GM19467 (cell line): Measurements from ENCODE around the gene CHADL.
A peak's percentile ranks its signal among the peaks of the same experiment; 100 is the strongest.

ENCODE experiments used
- ATAC-seq: cut with Tn5 transposase; IDR thresholded peaks from one replicate; pipeline ENCODE4 v1.9.1; 2021; ENCODE audit warnings: mild to moderate bottlenecking, moderate library complexity; ENCODE audit not compliant: unreplicated experiment

Gene CHADL

GRCh38 chr22:41231369-41231768 lies 9.4 kb downstream of the CHADL start:
- no peak for ATAC-seq

GRCh38 chr22:41230401-41230785 lies 10.3 kb downstream of the CHADL start:
- ATAC-seq = no peak

GRCh38 chr22:41229730-41230400 lies 10.9 kb downstream of the CHADL start:
- ATAC-seq = no peak

- no peak for ATAC-seq
Observed at GRCh38 chr22:41229215-41229614, 11.5 kb downstream of the CHADL start.

GRCh38 chr22:41226723-41227655 lies 13.7 kb downstream of the CHADL start:
- ATAC-seq = no peak

GRCh38 chr22:41223535-41223934 lies 17.2 kb downstream of the CHADL start:
- no peak for ATAC-seq

GRCh38 chr22:41222846-41223507 lies 17.8 kb downstream of the CHADL start:
- no peak for ATAC-seq

GRCh38 chr22:41217553-41218157 lies 23.1 kb downstream of the CHADL start:
- ATAC-seq = no peak

- no peak for ATAC-seq
Observed at GRCh38 chr22:41216984-41217383, 23.7 kb downstream of the CHADL start.

- ATAC-seq = no peak
Observed at GRCh38 chr22:41215926-41216325, 24.8 kb downstream of the CHADL start.

- ATAC-seq = no peak
Observed at GRCh38 chr22:41215409-41215808, 25.3 kb downstream of the CHADL start.

- ATAC-seq = no peak
Observed at GRCh38 chr22:41206719-41207118, 34.0 kb downstream of the CHADL start.

- peak; percentile 95 for ATAC-seq
Observed at GRCh38 chr22:41204992-41205900, 35.5 kb downstream of the CHADL start, which contains the start of gene L3MBTL2. TSS of gene L3MBTL2 (plus strand) at chr22:41205312. CDS start at chr22:41205363, 51 bp downstream.

GRCh38 chr22:41204066-41204465 lies 36.7 kb downstream of the CHADL start:
- no peak for ATAC-seq

GRCh38 chr22:41203118-41203517 lies 37.6 kb downstream of the CHADL start:
- ATAC-seq = no peak

GRCh38 chr22:41201141-41201540 lies 39.6 kb downstream of the CHADL start:
- ATAC-seq = no peak

- no peak for ATAC-seq
Observed at GRCh38 chr22:41198027-41198580, 42.6 kb downstream of the CHADL start.

- ATAC-seq = peak; percentile 68
Observed at GRCh38 chr22:41197038-41197972, 43.4 kb downstream of the CHADL start.

- no peak for ATAC-seq
Observed at GRCh38 chr22:41193829-41194228, 46.9 kb downstream of the CHADL start.
